Kidney tubule cell (primary cell): ENCODE measurements around the gene RNF26.

Source experiments
- DNase-seq: peaks from one replicate; pipeline ENCODE4 v3.0.0-alpha.2; 2018; ENCODE audit warnings: low spot score

The RNF26 gene

GRCh38 chr11:119316016-119316728, 18.2 kb upstream of the RNF26 start:
- peak; percentile 55 for DNase-seq

- DNase-seq, result peak; percentile 60
These were observed 17.4 kb upstream of the RNF26 start, which contains the start of gene MCAM for GRCh38 chr11:119316729-119317591. TSS of gene MCAM (minus strand) at chr11:119317130. CDS start at chr11:119317101, 29 bp downstream.

- DNase-seq, result no peak
These were observed 16.6 kb upstream of the RNF26 start for GRCh38 chr11:119317592-119318239.

GRCh38 chr11:119318240-119319135, 15.8 kb upstream of the RNF26 start:
- DNase-seq, result peak; percentile 77

- no peak for DNase-seq
These were observed 15.1 kb upstream of the RNF26 start for GRCh38 chr11:119319136-119319699.

GRCh38 chr11:119319700-119320239, 14.6 kb upstream of the RNF26 start:
- DNase-seq, result no peak

GRCh38 chr11:119320240-119320775, 14.0 kb upstream of the RNF26 start:
- DNase-seq, result no peak

- DNase-seq, result peak; percentile 67
These were observed 13.4 kb upstream of the RNF26 start for GRCh38 chr11:119320776-119321524.

- no peak for DNase-seq
These were observed 12.0 kb upstream of the RNF26 start for GRCh38 chr11:119322360-119322739.

GRCh38 chr11:119322921-119323531, 11.3 kb upstream of the RNF26 start:
- no peak for DNase-seq

GRCh38 chr11:119323532-119324033, 10.7 kb upstream of the RNF26 start:
- peak; percentile 76 for DNase-seq

- no peak for DNase-seq
These were observed 10.1 kb upstream of the RNF26 start for GRCh38 chr11:119324189-119324588.

- DNase-seq, result no peak
These were observed 5.0 kb upstream of the RNF26 start for GRCh38 chr11:119329320-119329719.

- no peak for DNase-seq
These were observed 4.1 kb upstream of the RNF26 start for GRCh38 chr11:119330237-119330636.

GRCh38 chr11:119332111-119332765, 2.1 kb upstream of the RNF26 start:
- no peak for DNase-seq

GRCh38 chr11:119335091-119335654, 846 bp downstream of the RNF26 start:
- no peak for DNase-seq

GRCh38 chr11:119335655-119336543, 1.6 kb downstream of the RNF26 start:
- DNase-seq, result peak; percentile 46
